ENCODE results near the gene KLK3.

KLK3 gene

GRCh38 chr19:50908336-50908735 lies 53.6 kb downstream of the KLK3 start:
- no peak for DNase-seq

GRCh38 chr19:50909240-50910070 lies 54.7 kb downstream of the KLK3 start:
- no peak for DNase-seq
